Ishikawa (cell line): ENCODE data around the gene RNF44.

Source experiments
- EP300 ChIP-seq: IDR thresholded peaks from 2 replicates; pipeline ENCODE4 v1.6.1; 2012; ENCODE audit warnings: borderline replicate concordance
- MAX ChIP-seq: IDR thresholded peaks from 2 replicates; pipeline ENCODE4 v1.6.1; 2012
- NFIC ChIP-seq: IDR thresholded peaks from 2 replicates; pipeline ENCODE4 v1.6.1; 2012
- REST ChIP-seq: IDR thresholded peaks from 2 replicates; pipeline ENCODE4 v1.6.1; 2012; ENCODE audit warnings: low read depth, mild to moderate bottlenecking
- TAF1 ChIP-seq: IDR thresholded peaks from 2 replicates; pipeline ENCODE4 v1.6.1; 2012; ENCODE audit warnings: low read depth, mild to moderate bottlenecking
- ZBTB7A ChIP-seq: IDR thresholded peaks from 2 replicates; pipeline ENCODE4 v1.6.1; 2012; ENCODE audit warnings: low read depth

- TF ChIP-seq NFIC (no peak), TAF1 (no peak), MAX (no peak), REST (no peak), EP300 (no peak), ZBTB7A (no peak)
Measured at GRCh38 chr5:176529741-176530141, 7.5 kb downstream of the RNF44 start.
